Activated T-cell treated with anti-CD3 and anti-CD28 coated beads, Interleukin-2, amount 50 U/mL, for 72 hours (primary cell): ENCODE data around the gene RERE. TPM values are rescaled to one million over a fixed set of nuclear protein-coding genes. Genes with fewer than 3 reads are reported as not detected.

Experiments
- ATAC-seq, 2 donors: fragments of 150-1000 bp; cut with Tn5 transposase; replicated peaks in 1 of 2; 2 replicates each; pipeline ENCODE4 v1.10.0; 2021; ENCODE audit warnings: moderate library complexity in 2 of 2, mild to moderate bottlenecking in 1 of 2
- DNase-seq, 2 donors: peaks; one replicate each; pipeline ENCODE4 v3.0.0; 2021 to 2022; ENCODE audit warnings: mixed read lengths in 1 of 2
- H3K27ac Mint-ChIP-seq: one replicate; pipeline ENCODE4 v1.8.0; 2022; ENCODE audit warnings: mild to moderate bottlenecking, moderate library complexity, mixed read lengths
- H3K27me3 Mint-ChIP-seq: one replicate; pipeline ENCODE4 v1.8.0; 2022; ENCODE audit warnings: low read depth, mixed read lengths
- H3K36me3 Mint-ChIP-seq, 2 donors: one replicate each; pipeline ENCODE4 v1.8.0; 2022; ENCODE audit warnings: mixed read lengths in 2 of 2, mild to moderate bottlenecking in 1 of 2; ENCODE audit not compliant: insufficient read depth in 2 of 2
- H3K4me1 Mint-ChIP-seq: one replicate; pipeline ENCODE4 v1.8.0; 2022; ENCODE audit warnings: low read depth, mixed read lengths
- H3K4me3 Mint-ChIP-seq, 2 donors: one replicate each; pipeline ENCODE4 v1.8.0; 2022; ENCODE audit warnings: mild to moderate bottlenecking in 2 of 2, mixed read lengths in 2 of 2, moderate library complexity in 2 of 2
- H3K9me3 Mint-ChIP-seq, 2 donors: one replicate each; pipeline ENCODE4 v1.8.0; 2022; ENCODE audit warnings: mixed read lengths in 2 of 2
- total RNA-seq, 2 donors: library from RNA; stranded (reverse); gene quantifications; one replicate each; pipeline ENCODE4 v1.2.3, GENCODE V29; 2022

The RERE gene
- total RNA-seq, 2 donors from 2014 or later = 98.7 to 105 TPM

GRCh38 chr1:8348047-8348776 lies 469.2 kb downstream of the RERE start:
- ATAC-seq = no peak
- no peak for DNase-seq
- H3K36me3 Mint-ChIP-seq = no peaks in the 10 kb centered on the region
- no peaks in the 10 kb centered on the region for H3K9me3 Mint-ChIP-seq
- H3K27ac Mint-ChIP-seq = no peak overlapping the region
- no peak overlapping the region for H3K4me3 Mint-ChIP-seq
- peaks cover 5% of the 10 kb centered on the region for H3K27me3 Mint-ChIP-seq
- H3K4me1 Mint-ChIP-seq = peaks cover 5% of the 10 kb centered on the region

DNA sequence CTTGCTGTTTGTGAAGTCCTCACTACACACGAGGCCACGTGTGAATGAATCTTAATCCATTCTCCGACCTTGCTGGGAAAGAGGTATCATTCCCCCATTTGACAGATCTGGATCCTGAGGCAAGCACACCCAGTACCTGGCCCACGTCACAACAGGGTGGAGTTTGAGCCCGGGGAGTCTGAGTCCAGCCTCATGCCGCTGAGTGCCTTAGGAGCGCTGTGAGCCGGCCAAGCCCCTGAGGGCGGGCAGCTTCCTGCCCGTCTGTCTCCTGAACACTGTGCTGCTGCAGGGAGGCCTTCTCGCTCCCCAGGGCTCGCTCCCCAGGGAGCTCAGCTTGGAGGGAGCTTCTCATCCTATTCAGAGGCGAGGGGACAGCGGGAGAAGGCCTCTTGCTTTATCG lies 469.8 kb downstream of the RERE start:
- DNase-seq (no peak), ATAC-seq (no peak)
- Mint-ChIP-seq H3K36me3 (no peaks in the 10 kb centered on the region), H3K27ac (no peak overlapping the region), H3K4me1 (peaks cover 5% of the 10 kb centered on the region), H3K27me3 (peaks cover 5% of the 10 kb centered on the region), H3K9me3 (no peaks in the 10 kb centered on the region), H3K4me3 (no peak overlapping the region)

GRCh38 chr1:8345621-8346415 lies 471.6 kb downstream of the RERE start:
- no peak for ATAC-seq
- H3K9me3 Mint-ChIP-seq = no peaks in the 10 kb centered on the region
- H3K27ac Mint-ChIP-seq = peak overlapping the region; percentile 2

GRCh38 chr1:8344893-8345507 lies 472.4 kb downstream of the RERE start:
- Mint-ChIP-seq H3K4me1 (peaks cover 5% of the 10 kb centered on the region), H3K27ac (peak overlapping the region; percentile 1), H3K36me3 (no peaks in the 10 kb centered on the region), H3K9me3 (no peaks in the 10 kb centered on the region), H3K27me3 (peaks cover 5% of the 10 kb centered on the region), H3K4me3 (no peak overlapping the region)
- DNase-seq (no peak), ATAC-seq (no peak)

More at GRCh38 chr1:8345621-8346415, 471.6 kb downstream of the RERE start:
- no peak for DNase-seq
- Mint-ChIP-seq H3K4me1 (peaks cover 5% of the 10 kb centered on the region), H3K27me3 (peaks cover 5% of the 10 kb centered on the region), H3K36me3 (no peaks in the 10 kb centered on the region), H3K4me3 (no peak overlapping the region)

GRCh38 chr1:8343464-8344001 lies 473.9 kb downstream of the RERE start:
- no peaks in the 10 kb centered on the region for H3K4me1 Mint-ChIP-seq
- no peaks in the 10 kb centered on the region for H3K27me3 Mint-ChIP-seq
- no peaks in the 10 kb centered on the region for H3K9me3 Mint-ChIP-seq
- ATAC-seq (peak in 1 of 2 donors; percentile 8), DNase-seq (no peak)
- H3K4me3 Mint-ChIP-seq = no peak overlapping the region
- H3K27ac Mint-ChIP-seq = peak overlapping the region; percentile 47
- no peaks in the 10 kb centered on the region for H3K36me3 Mint-ChIP-seq

GRCh38 chr1:8343044-8343443 lies 474.4 kb downstream of the RERE start:
- DNase-seq (no peak), ATAC-seq (peak in 1 of 2 donors; percentile 5)
- no peaks in the 10 kb centered on the region for H3K27me3 Mint-ChIP-seq
- H3K9me3 Mint-ChIP-seq = no peaks in the 10 kb centered on the region
- H3K36me3 Mint-ChIP-seq = no peaks in the 10 kb centered on the region
- H3K4me3 Mint-ChIP-seq = no peak overlapping the region
- no peak overlapping the region for H3K27ac Mint-ChIP-seq
- no peaks in the 10 kb centered on the region for H3K4me1 Mint-ChIP-seq

- DNase-seq (no peak), ATAC-seq (no peak)
- Mint-ChIP-seq H3K27ac (no peak overlapping the region), H3K27me3 (no peaks in the 10 kb centered on the region), H3K4me3 (no peak overlapping the region), H3K36me3 (no peaks in the 10 kb centered on the region), H3K4me1 (no peaks in the 10 kb centered on the region), H3K9me3 (no peaks in the 10 kb centered on the region)
Observed at GRCh38 chr1:8342325-8342724, 475.1 kb downstream of the RERE start.

- no peak overlapping the region for H3K4me3 Mint-ChIP-seq
- ATAC-seq (no peak), DNase-seq (no peak)
- H3K27me3 Mint-ChIP-seq = no peaks in the 10 kb centered on the region
- no peak overlapping the region for H3K27ac Mint-ChIP-seq
- peaks cover 0 to 2% of the 10 kb centered on the region in 2 donors for H3K9me3 Mint-ChIP-seq
- no peaks in the 10 kb centered on the region for H3K4me1 Mint-ChIP-seq
- H3K36me3 Mint-ChIP-seq = peaks cover 1 to 2% of the 10 kb centered on the region in 2 donors
Observed at GRCh38 chr1:8340448-8340847, 477.0 kb downstream of the RERE start.

DNA sequence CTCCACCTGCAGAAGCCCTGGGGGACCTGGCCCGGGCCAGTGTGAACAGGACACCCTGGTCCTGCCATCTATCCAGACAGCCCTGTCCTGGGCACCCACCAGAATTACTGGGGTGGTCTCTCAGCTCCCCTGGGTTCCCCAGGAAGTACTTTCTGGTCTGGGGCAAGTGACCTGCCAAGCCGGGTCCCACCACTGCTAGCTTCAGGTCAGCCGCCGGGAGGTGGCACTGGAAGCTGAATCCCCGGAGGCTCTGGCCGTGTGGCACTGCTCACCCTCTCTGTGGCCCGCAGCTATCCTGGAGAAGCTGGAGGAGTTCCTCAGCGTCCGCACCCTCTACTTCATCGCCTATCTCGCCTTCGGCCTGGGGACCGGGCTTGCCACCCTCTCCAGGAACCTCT lies 478.2 kb downstream of the RERE start:
- Mint-ChIP-seq H3K4me1 (no peaks in the 10 kb centered on the region), H3K27ac (no peak overlapping the region), H3K36me3 (peaks cover 1 to 2% of the 10 kb centered on the region in 2 donors), H3K9me3 (peaks cover 0 to 2% of the 10 kb centered on the region in 2 donors), H3K27me3 (no peaks in the 10 kb centered on the region), H3K4me3 (no peak overlapping the region)
- no peak for ATAC-seq
- no peak for DNase-seq

DNA sequence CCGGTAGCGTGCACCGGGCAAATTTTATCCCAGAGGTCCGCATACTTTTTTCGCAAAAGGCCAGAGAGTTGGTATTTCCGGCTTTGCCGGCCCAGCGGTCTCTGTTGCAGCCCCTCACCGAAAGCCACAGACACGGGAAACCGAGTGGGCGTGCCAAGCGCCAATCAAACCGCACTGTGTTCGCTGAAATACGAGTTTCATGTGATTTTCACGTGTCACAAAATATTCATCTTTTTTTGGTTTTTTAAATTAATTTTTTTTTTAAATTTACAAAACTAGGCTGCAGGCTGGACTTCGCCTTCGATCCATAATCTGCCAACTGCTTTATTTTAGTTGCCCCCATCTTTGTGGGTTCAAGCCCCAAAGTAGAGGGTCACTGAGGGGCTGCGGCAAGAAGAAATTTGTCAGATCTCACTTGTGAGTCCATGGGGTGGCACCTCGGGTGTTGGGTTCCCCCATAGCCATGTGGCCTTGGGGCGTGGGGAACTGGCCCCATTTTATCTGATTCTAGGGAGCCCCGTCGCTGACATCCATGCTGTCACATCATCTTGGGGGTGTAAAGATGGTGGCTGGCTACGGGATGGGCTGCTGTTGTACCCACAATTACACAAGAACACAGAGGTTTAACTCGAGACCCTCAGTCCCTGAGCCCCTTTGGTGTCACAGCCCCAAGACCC lies 478.8 kb downstream of the RERE start:
- peaks cover 0 to 2% of the 10 kb centered on the region in 2 donors for H3K9me3 Mint-ChIP-seq
- H3K27ac Mint-ChIP-seq = no peak overlapping the region
- H3K4me1 Mint-ChIP-seq = no peaks in the 10 kb centered on the region
- H3K27me3 Mint-ChIP-seq = no peaks in the 10 kb centered on the region
- DNase-seq (no peak), ATAC-seq (no peak)
- H3K36me3 Mint-ChIP-seq = peaks cover 1 to 2% of the 10 kb centered on the region in 2 donors
- H3K4me3 Mint-ChIP-seq = no peak overlapping the region

DNA sequence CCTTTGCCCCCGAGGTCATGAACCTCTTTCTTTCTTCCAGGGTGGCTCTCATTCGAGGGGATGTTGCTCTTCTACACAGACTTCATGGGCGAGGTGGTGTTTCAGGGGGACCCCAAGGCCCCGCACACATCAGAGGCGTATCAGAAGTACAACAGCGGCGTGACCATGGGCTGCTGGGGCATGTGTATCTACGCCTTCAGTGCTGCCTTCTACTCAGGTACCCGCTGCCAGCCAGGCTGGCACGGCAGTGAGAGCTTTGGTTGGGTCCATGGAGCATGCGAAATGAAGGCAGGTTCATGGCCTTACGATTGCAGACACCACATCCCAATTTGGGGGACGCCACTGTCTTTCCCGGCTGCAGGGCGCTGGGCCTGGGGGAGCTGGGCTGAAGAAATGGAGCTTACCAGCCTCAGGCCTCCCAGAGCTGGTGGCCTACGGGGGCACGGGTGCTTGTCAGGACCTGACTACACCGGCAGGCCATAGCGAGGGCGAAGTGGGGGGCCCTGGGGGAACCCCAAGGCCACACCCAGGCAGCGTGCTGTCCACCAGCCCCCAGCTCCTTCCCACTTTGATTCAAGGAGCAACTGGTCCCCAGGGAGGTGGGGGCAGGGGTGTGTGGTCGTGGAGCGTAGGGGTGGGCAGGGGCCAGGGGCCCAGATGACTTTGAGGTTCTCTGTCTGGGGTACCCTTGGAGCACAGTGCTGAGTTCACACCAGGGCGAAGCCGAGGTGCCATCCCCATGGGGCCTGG lies 479.5 kb downstream of the RERE start:
- Mint-ChIP-seq H3K27me3 (no peaks in the 10 kb centered on the region), H3K27ac (no peak overlapping the region), H3K4me1 (no peaks in the 10 kb centered on the region), H3K36me3 (peaks cover 1 to 2% of the 10 kb centered on the region in 2 donors), H3K9me3 (peaks cover 0 to 2% of the 10 kb centered on the region in 2 donors), H3K4me3 (no peak overlapping the region)
- DNase-seq = no peak
- ATAC-seq = no peak

GRCh38 chr1:8335246-8335645 lies 482.2 kb downstream of the RERE start:
- no peaks in the 10 kb centered on the region for H3K4me1 Mint-ChIP-seq
- no peak for ATAC-seq
- no peaks in the 10 kb centered on the region for H3K27me3 Mint-ChIP-seq
- peaks cover 0 to 2% of the 10 kb centered on the region in 2 donors for H3K9me3 Mint-ChIP-seq
- H3K4me3 Mint-ChIP-seq = no peak overlapping the region
- no peak for DNase-seq
- peaks cover 1 to 2% of the 10 kb centered on the region in 2 donors for H3K36me3 Mint-ChIP-seq
- no peak overlapping the region for H3K27ac Mint-ChIP-seq
